ENCODE data around the gene PRKACB.

The PRKACB gene

DNA sequence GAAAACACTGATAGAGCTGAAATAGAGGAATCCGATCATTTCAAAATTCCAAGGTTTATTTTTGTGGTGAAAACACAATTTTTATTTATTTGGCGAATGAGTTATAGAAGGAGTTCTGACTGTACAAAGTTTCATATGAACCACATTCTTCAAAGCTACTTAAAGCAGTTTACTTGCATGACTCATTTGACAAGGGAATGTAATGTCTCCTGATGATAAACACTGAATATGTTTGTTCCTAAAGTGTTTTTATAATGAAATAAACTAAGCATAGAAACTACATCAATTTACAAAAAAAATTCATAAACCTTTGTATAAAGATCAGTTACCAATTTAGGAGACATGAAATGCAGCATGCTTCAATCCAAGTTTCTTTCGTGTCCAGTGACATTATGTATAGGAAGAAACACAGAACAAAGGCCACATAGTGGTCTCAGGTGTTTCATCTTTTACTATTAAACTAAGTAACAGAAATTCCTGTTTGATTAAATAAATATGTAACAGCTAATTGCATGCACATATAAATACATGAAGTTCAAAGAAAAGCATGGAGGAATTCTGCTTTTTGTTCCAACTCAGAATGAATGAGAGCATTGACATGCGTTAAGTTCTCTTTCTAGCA is 2.5 kb downstream of the PRKACB start:
- H3K4me1 ChIP-seq (ENCODE audit: low read length): no peaks in the 10 kb centered on the region
- peak overlapping the region; percentile 59; the same call in 1 of the 2 replicates for H3K4me2 ChIP-seq (ENCODE audit: low read depth, low read length)

DNA sequence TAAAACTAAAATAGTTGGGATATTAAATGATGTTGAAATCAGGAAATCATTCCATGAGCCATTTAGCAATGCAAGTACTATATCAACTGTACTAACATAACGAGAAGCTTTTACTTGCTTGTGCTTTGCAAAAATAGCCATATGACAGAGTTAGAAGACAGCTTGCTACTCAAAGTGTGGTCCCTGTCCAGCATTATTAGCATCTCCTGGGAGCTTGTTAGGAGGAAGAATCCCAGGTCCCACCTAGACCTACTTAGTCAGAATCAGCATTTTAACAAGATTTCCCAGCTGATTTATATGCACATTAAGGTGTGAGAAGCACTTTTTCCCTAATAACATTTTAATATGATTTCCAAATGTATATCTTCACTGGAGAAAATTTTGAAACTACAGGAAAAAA is 4.7 kb downstream of the PRKACB start:
- peaks cover 41% of the 10 kb centered on the region for H3K79me2 ChIP-seq (ENCODE audit: low read length)
- H4K20me1 ChIP-seq (ENCODE audit: insufficient read depth, low read length): no peaks in the 10 kb centered on the region
- H3K36me3 ChIP-seq (replicated peaks; ENCODE audit: insufficient read depth, low read length): no peaks in the 10 kb centered on the region
- H3K9me3 ChIP-seq (replicated peaks; ENCODE audit: insufficient read depth, low read length): no peaks in the 10 kb centered on the region
- H3K9me2 ChIP-seq (replicated peaks; ENCODE audit: insufficient read depth, low read length): no peaks in the 10 kb centered on the region
- DNase-seq: no peak
- TF ChIP-seq, protein P1, sequence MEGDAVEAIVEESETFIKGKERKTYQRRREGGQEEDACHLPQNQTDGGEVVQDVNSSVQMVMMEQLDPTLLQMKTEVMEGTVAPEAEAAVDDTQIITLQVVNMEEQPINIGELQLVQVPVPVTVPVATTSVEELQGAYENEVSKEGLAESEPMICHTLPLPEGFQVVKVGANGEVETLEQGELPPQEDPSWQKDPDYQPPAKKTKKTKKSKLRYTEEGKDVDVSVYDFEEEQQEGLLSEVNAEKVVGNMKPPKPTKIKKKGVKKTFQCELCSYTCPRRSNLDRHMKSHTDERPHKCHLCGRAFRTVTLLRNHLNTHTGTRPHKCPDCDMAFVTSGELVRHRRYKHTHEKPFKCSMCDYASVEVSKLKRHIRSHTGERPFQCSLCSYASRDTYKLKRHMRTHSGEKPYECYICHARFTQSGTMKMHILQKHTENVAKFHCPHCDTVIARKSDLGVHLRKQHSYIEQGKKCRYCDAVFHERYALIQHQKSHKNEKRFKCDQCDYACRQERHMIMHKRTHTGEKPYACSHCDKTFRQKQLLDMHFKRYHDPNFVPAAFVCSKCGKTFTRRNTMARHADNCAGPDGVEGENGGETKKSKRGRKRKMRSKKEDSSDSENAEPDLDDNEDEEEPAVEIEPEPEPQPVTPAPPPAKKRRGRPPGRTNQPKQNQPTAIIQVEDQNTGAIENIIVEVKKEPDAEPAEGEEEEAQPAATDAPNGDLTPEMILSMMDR (IDR thresholded peaks at IDR 0.05; ENCODE audit: low read length): no peak
- TF ChIP-seq EZH2phosphoT487 (IDR thresholded peaks at IDR 0.05; ENCODE audit: low read length): no peak
- TF ChIP-seq EZH2 (optimal IDR thresholded peaks at IDR 0.05; ENCODE audit: low read depth, low read length): no peak
- H3K4me1 ChIP-seq (ENCODE audit: low read length): no peaks in the 10 kb centered on the region
- H3K4me2 ChIP-seq (ENCODE audit: low read depth, low read length): no peak overlapping the region
- no peak overlapping the region for H2AFZ ChIP-seq (ENCODE audit: low read length)
- no peak overlapping the region for H3K27ac ChIP-seq (ENCODE audit: low read length)
- H3K9ac ChIP-seq (ENCODE audit: low read length): no peak overlapping the region
- H3K27me3 ChIP-seq (replicated peaks; ENCODE audit: insufficient read depth, low read length): no peaks in the 10 kb centered on the region
- no peak overlapping the region for H3K4me3 ChIP-seq (ENCODE audit: low read length)
- peaks cover 9% of the 10 kb centered on the region; the same call in 1 of the 2 replicates for H3F3A ChIP-seq (ENCODE audit: insufficient read depth, low read length)

More for the DNA sequence above, 2.5 kb downstream of the PRKACB start:
- H3K9me3 ChIP-seq (replicated peaks; ENCODE audit: insufficient read depth, low read length): no peaks in the 10 kb centered on the region
- H4K20me1 ChIP-seq (ENCODE audit: insufficient read depth, low read length): no peaks in the 10 kb centered on the region
- no peaks in the 10 kb centered on the region for H3K27me3 ChIP-seq (replicated peaks; ENCODE audit: insufficient read depth, low read length)
- TF ChIP-seq, protein P1 (IDR thresholded peaks at IDR 0.05; ENCODE audit: low read length): no peak
- no peak for TF ChIP-seq EZH2 (optimal IDR thresholded peaks at IDR 0.05; ENCODE audit: low read depth, low read length)
- TF ChIP-seq EZH2phosphoT487 (IDR thresholded peaks at IDR 0.05; ENCODE audit: low read length): no peak
- H3K9ac ChIP-seq (ENCODE audit: low read length): no peak overlapping the region
- H3K4me3 ChIP-seq (ENCODE audit: low read length): peak overlapping the region; percentile 61
- no peak overlapping the region for H3K27ac ChIP-seq (ENCODE audit: low read length)
- no peaks in the 10 kb centered on the region for H3K36me3 ChIP-seq (replicated peaks; ENCODE audit: insufficient read depth, low read length)
- H2AFZ ChIP-seq (ENCODE audit: low read length): no peak overlapping the region
- no peaks in the 10 kb centered on the region for H3K9me2 ChIP-seq (replicated peaks; ENCODE audit: insufficient read depth, low read length)
- H3F3A ChIP-seq (ENCODE audit: insufficient read depth, low read length): peaks cover 9% of the 10 kb centered on the region; the same call in 1 of the 2 replicates
- peaks cover 41% of the 10 kb centered on the region for H3K79me2 ChIP-seq (ENCODE audit: low read length)
- DNase-seq: no peak

DNA sequence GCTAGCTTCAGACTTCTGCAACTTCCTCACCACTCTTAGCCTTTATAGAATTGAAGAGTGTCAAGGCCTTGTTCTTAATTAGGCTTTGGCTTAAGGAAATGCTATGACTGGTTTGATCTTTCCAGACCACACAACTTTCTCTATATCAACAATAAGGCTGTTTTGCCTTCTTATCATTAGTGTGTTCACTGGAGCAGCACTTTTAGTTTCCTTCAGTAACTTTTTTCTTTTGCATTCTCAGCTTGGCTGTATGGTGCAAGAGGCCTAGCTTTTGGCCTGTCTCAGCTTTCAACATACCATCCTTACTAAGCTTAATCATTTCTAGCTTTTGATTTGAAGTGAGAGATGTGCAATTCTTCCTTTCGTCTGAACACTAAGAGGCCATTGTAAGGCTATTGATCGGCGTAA is 8.6 kb downstream of the PRKACB start:
- Histone ChIP-seq H3K79me2 (ENCODE audit: low read length) (peaks cover 18% of the 10 kb centered on the region), H3K27ac (ENCODE audit: low read length) (no peak overlapping the region), H3K36me3 (replicated peaks; ENCODE audit: insufficient read depth, low read length) (no peaks in the 10 kb centered on the region), H3K4me3 (ENCODE audit: low read length) (no peak overlapping the region), H3K4me1 (ENCODE audit: low read length) (0 out of 2 replicates have a peak, but pooled peaks cover 4% of the 10 kb centered on the region), H2AFZ (ENCODE audit: low read length) (no peak overlapping the region), H4K20me1 (ENCODE audit: insufficient read depth, low read length) (no peaks in the 10 kb centered on the region), H3K27me3 (replicated peaks; ENCODE audit: insufficient read depth, low read length) (no peaks in the 10 kb centered on the region), H3K9ac (ENCODE audit: low read length) (no peak overlapping the region), H3K9me2 (replicated peaks; ENCODE audit: insufficient read depth, low read length) (no peaks in the 10 kb centered on the region), H3K9me3 (replicated peaks; ENCODE audit: insufficient read depth, low read length) (no peaks in the 10 kb centered on the region), H3K4me2 (ENCODE audit: low read depth, low read length) (no peak overlapping the region), H3F3A (ENCODE audit: insufficient read depth, low read length) (no peaks in the 10 kb centered on the region)
- DNase-seq: no peak
- TF ChIP-seq, protein P1 (IDR thresholded peaks at IDR 0.05; ENCODE audit: low read length): no peak
- TF ChIP-seq EZH2phosphoT487 (IDR thresholded peaks at IDR 0.05; ENCODE audit: low read length) (no peak), EZH2 (optimal IDR thresholded peaks at IDR 0.05; ENCODE audit: low read depth, low read length) (no peak)
